Omental fat pad (tissue), 4 donors: Measurements from ENCODE around the gene ADAM20. TPM values are rescaled to one million over a fixed set of nuclear protein-coding genes. Genes with fewer than 3 reads are reported as not detected.

Experiments used
- ATAC-seq: fragments of 150-250 bp; one replicate; pipeline ENCODE4 v1.9.1; 2016; ENCODE audit warnings: mild to moderate bottlenecking, moderate library complexity; ENCODE audit not compliant: low FRiP score
- DNase-seq: peaks from one replicate; pipeline ENCODE4 v3.0.0-alpha.2; 2019; ENCODE audit warnings: low spot score
- CTCF ChIP-seq, 3 donors: fragments of 450-650 bp; IDR thresholded peaks; one replicate each; pipeline ENCODE4 v1.5.1; 2016 to 2017; ENCODE audit warnings: antibody characterized with exemption in 3 of 3, mild to moderate bottlenecking in 3 of 3, moderate library complexity in 2 of 3
- total RNA-seq, 4 donors: library from RNA; depleted of rRNA; stranded (reverse); fragments of >200 nt; gene quantifications; one replicate each; pipeline ENCODE4 v1.1.0, GENCODE V29; 2016

ADAM20 gene
- total RNA-seq = 1 to 10 TPM; 1.4 to 4.1 (median 2.5) TPM

GRCh38 chr14:70534904-70535303 is at the start of gene ADAM20:
Gene ADAM20, minus strand, starts transcription at chr14:70535004. Its CDS starts 10,247 bp downstream, at chr14:70524757.
- DNase-seq (no peak), ATAC-seq (no peak)
- TF ChIP-seq CTCF (IDR thresholded peaks at IDR 0.05) = no peak

- DNase-seq (no peak), ATAC-seq (no peak)
- no peak for TF ChIP-seq CTCF (IDR thresholded peaks at IDR 0.05)
These were observed 42.1 kb upstream of the ADAM20 start for GRCh38 chr14:70576891-70577290.

- TF ChIP-seq CTCF (IDR thresholded peaks at IDR 0.05) = no peak
- DNase-seq (no peak), ATAC-seq (no peak)
These were observed 38.2 kb upstream of the ADAM20 start for GRCh38 chr14:70573050-70573449.

GRCh38 chr14:70571139-70571538 is 36.3 kb upstream of the ADAM20 start:
- TF ChIP-seq CTCF (IDR thresholded peaks at IDR 0.05) = no peak
- no peak for DNase-seq
- no peak for ATAC-seq

- no peak for TF ChIP-seq CTCF (IDR thresholded peaks at IDR 0.05)
- no peak for ATAC-seq
- DNase-seq = no peak
These were observed 33.0 kb upstream of the ADAM20 start for GRCh38 chr14:70567791-70568190.

- ATAC-seq (no peak), DNase-seq (no peak)
- TF ChIP-seq CTCF (IDR thresholded peaks at IDR 0.05) = no peak
These were observed 29.1 kb upstream of the ADAM20 start for GRCh38 chr14:70563869-70564268.

- no peak for TF ChIP-seq CTCF (IDR thresholded peaks at IDR 0.05)
- ATAC-seq (no peak), DNase-seq (no peak)
These were observed 28.6 kb upstream of the ADAM20 start for GRCh38 chr14:70563417-70563816.
